NCI-H2171 (cell line): ENCODE measurements around the gene CAMK2G.
"Not testable (repeated sequence)": the region's sequence is repeated elsewhere in the genome, so short reads cannot be mapped to it uniquely, and the experiment has no call there.

Experiments used
- DNase-seq: peaks from one replicate; lab custom pipeline; 2025; lab: John Stamatoyannopoulos, UW

The CAMK2G gene

DNA sequence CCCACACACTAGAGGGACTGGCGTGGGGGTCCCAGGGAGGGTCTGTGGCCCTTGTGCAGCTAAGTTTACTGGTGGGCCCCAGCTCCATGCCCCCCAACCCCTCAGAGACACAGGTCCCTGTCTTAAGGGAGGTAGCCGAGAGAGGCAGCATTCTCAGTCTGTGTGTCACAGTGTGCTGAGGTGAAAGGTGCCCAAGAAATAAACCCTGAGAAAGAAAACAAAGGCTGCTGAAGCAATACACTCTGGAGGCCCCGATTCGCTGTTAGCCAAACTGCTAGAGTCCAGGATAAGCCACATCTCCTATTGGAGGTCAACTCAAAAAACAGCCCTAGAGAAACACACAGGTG, 34.3 kb downstream of the CAMK2G start:
- no peak for DNase-seq

DNA sequence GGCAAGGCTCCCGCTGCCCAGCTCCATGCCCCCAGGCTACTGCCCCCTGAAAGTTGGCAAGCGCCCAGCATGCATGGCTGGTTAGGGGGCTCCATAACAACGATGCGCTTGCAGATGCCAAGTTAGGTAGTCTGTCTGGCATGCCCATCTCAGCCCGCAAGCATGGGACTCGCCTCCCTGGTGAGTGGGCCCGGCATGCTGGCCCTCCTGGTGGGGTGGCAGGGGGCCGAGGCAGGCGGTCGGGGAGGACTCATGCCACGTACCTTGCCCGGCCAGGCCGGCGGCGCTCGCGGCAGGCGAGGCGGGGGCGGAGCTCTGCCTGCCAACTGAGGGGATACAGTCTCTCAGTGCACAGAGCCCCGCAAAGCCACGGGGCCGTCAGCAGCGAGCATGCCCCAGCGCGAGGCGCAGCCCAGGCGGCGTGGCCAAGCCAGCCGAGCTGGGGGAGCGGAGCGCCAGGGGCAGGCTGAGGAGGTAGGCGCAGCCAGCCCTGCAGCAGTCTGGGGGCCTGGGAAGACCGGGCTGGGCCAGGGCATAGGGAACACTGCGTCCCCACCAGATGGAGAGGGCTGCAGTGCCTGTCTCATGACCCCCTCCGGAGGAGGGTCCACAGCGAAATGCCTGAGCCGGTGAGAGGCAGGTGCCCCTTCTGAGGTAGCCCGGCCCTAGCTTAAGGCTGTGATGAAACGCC, 34.9 kb downstream of the CAMK2G start:
- no peak for DNase-seq

DNA sequence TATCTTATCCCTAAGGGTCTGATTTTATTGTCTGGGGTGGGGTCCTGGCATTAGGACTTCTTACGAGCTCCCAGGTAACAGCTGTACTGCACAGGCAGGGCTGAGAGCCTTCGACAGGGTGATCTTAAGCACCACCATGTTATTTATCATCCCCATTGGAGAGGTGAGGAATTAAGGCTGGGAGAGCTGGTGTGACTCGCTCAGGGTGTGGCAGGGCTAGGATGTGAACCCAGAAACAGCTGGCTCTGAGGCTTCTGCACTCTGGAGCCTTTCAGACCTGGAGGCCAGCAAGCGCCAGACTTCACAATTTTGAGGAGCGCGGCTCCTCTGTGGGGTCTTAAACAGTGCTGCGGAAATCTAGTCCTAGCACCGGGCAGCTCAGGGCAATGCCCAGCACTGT, 35.5 kb downstream of the CAMK2G start:
- DNase-seq = no peak

DNA sequence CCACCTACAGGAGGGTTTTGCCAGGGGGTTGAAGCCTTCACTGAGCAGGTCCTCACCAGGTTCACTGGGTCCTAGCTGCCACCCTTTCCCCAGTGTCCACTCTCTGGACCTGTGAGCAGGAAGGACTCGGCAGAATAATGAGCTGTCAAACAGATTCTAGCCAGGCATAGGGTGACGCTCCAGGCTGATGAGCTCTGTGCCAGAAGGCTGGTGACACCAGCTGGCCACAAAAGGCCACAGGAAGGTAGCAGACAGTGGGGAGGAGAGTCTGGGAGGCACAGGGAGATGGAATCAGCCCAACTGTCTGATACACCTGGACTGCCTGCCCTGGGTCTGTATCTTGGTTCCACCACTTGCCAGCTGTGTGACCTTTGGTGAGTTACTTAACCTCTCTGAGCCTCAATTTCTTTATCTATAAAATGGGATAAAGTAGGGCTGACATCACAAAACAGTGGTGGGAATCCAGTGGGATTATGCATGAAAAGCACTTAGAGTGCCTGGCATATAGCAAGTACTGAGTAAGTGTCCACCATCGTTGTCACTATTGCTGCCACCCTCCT, 36.3 kb downstream of the CAMK2G start:
- DNase-seq = no peak

- DNase-seq = no peak
These were observed 37.3 kb downstream of the CAMK2G start for GRCh38 chr10:73837072-73837471.

- DNase-seq = no peak
These were observed 37.9 kb downstream of the CAMK2G start for GRCh38 chr10:73836427-73836980.

DNA sequence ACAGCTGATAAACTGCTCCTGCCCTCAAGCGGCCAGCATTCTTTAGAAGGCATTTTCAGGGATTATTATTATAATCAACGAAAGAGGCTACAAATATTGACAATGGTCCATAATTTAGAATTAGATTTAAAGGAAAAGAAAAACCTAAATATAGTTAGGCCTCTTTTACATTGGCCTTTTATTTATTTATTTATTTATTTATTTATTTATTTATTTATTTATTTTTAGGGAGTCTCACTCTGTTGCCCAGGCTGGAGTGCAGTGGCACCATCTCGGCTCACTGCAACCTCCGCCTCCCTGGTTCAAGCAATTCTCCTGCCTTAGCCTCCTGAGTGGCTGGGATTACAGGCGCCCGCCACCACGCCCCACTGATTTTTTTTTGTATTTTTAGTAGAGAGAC, 45.3 kb downstream of the CAMK2G start:
- not testable (repeated sequence) for DNase-seq

GRCh38 chr10:73828161-73828560, 46.2 kb downstream of the CAMK2G start:
- no peak for DNase-seq

DNA sequence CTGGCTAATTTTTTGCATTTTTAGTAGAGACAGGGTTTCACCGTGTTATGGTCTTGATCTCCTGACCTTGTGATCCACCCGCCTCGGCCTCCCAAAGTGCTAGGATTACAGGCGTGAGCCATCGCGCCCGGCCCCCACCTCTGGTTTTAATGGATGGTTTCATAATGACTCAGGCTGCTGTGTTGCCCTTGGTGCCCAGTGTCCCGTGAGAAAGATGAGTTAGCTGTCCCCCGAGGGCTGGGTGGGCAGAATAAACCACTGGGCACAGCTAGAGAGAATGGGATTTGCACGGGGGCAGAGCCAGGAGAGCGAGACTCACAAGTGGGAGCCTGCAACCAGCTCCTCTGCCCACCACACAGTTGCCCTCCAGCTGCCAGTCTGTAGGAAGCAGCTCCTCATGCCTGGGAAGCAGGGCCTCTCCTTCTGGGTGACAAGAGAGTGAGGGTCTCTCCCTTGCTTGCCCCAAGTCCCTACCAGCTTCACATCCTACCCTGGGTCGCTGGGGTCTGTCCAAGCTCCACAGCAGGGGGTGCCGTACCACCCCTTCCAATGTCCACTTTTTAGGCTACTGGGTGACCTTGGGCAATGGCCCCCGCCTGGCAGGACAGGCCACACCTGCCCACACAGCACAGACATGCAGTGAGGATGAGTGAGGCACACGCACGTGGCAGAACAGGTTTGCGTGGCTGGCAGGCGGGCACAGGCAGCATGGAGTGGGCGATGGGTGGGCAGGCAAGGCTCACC, 46.8 kb downstream of the CAMK2G start:
- DNase-seq = no peak

DNA sequence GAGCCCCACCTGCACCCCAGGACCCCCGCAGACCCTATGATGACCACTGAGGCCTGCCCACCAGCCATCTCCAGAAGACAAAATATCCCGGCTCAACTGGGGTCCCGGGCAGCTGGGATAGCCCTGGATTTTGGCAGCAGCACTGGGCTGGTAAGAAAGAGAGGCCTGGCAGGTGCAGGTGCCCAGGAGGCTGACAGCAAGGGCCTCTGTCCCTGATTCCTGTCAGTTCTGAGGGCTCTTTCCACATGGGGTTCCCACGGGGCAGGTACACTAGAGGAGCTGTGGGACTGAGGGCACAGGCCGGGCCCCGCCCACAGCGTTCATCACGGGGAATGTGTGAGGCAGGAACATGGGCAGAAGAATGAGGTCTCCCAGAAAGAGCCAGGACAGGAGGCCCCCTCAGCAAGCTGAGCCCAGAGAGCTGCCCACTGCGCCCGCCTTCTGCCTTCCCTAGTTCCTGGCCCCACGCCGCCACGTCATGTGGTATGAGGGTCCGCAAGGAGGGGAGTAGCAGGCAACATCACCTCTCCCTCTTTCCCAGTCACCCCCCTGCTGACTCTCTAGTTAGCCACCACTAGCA, 50.1 kb downstream of the CAMK2G start:
- no peak for DNase-seq

- DNase-seq = no peak
These were observed 51.0 kb downstream of the CAMK2G start for GRCh38 chr10:73823391-73823790.

GRCh38 chr10:73819513-73820093, 54.8 kb downstream of the CAMK2G start:
- DNase-seq = no peak

GRCh38 chr10:73819081-73819480, 55.3 kb downstream of the CAMK2G start:
- no peak for DNase-seq

GRCh38 chr10:73818402-73818801, 56.0 kb downstream of the CAMK2G start:
- DNase-seq = no peak

- DNase-seq = no peak
These were observed 56.5 kb downstream of the CAMK2G start for GRCh38 chr10:73817826-73818225.

DNA sequence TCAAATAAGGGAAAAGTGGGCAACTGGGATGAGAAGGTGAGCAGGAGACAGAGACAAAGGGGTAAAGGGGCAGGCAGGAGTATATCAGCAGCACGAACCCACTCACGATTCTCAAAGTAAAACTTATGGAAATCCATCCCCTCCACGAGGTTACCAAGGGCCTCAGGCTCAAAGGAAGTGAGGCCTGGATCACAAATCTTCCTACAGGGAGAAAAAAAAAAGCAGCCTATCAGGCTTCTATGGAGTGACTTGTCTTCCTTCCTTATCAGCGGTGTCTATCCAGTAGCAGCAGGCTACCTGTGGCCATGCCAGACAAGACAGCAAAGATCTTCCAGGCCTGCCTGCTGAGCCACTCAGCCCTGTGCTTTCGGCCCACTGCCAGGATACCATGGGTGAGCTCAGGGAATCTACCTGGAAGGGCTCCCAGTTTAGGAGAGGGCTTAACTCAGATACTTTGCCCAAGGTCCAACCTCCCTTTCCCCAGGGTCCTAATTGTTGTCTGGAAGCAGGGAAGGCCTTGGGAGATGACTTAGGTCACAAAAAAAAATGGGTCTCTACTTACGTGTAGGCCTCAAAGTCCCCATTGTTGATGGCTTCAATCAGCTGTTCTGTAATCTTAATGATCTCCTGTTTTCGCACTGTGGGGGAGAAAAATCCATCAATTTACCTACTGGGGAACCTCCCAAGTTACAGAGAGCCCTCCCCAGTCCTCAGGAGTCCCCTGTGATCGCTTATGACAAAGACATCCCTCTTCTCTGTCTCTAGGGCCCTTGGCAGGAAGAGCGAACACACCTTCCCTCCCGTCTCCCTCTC, 57.2 kb downstream of the CAMK2G start:
- no peak for DNase-seq

DNA sequence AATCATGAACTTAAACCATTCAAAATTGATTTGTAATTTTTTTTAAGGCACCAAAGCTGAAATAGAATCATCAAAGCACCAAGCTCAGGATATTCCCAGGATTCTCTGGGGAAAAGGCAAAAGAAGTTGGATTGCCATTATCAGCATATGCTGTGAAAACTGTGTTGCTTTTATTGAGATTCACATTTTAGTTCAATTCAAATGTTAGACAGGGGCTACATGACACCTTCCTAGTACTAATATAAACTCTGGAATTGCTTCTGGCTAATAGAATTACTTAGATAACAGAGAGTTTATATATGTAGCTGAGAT, 58.7 kb downstream of the CAMK2G start:
- no peak for DNase-seq

GRCh38 chr10:73814896-73815718, 59.2 kb downstream of the CAMK2G start:
- no peak for DNase-seq

- no peak for DNase-seq
These were observed 60.0 kb downstream of the CAMK2G start for GRCh38 chr10:73814276-73814895.

DNA sequence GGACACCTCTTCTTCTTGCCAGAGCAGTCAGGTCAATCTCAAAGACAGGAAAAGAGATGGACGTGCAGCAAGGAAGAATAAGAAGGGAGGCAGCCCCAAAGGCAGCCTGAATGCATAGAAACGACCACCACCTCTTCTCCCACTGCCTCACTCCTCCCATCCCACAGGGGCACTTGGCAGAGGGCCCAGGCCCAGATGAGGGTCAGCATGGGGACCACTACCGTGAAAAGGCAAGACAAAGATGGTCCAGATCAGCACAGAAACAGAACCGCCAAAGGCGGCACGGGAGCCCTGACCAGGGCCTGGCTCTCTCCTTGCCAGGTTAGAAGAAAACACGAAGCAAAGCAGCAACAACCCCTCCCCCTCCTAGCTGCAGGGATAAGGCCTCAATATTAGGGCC, 61.0 kb downstream of the CAMK2G start:
- DNase-seq = no peak
